ENCODE results near the gene TBC1D22A.

- TF ChIP-seq POLR2AphosphoS5 (IDR thresholded peaks at IDR 0.05), result no peak
- TF ChIP-seq CTCF (IDR thresholded peaks at IDR 0.05), result no peak
- TF ChIP-seq POLR2A (IDR thresholded peaks at IDR 0.05), result no peak
Observed at GRCh38 chr22:47060718-47061117, 298.3 kb downstream of the TBC1D22A start.

Measured in gastroesophageal sphincter (tissue), 3 donors.